NCI-H2107 treated with DMSO at 0.1 percent for 48 hours (cell line): ENCODE results near the gene PDE10A.

Source experiments
- DNase-seq: peaks from one replicate; lab custom pipeline; 2025; ENCODE audit not compliant: unreplicated experiment; lab: John Stamatoyannopoulos, UW

The PDE10A gene

DNA sequence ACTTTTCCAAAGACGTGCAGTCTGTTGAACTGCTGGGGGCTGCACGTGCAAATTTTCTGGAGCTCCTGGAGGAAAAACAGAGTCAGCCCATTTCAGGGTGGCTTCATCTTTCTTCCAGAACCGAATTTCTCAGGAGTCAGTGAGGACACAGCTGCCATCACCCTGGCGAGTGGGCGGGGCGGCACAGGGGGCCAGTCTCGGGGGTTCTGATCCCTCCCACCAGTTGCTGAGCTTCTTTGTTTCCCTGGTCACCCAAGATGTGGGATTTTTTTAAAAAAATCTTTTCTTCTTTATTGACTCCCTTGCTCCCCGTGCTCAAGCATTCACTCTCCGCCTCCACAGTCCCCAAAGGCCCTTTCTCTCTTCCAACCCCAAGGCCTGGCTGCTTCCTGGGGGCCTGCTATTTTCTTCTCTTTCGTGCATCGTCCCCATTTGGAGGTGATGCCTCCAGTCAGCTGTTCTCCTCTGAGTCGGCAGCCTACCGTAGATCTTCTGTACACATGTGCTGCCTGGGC, 362.6 kb downstream of the PDE10A start:
- DNase-seq = no peak

DNA sequence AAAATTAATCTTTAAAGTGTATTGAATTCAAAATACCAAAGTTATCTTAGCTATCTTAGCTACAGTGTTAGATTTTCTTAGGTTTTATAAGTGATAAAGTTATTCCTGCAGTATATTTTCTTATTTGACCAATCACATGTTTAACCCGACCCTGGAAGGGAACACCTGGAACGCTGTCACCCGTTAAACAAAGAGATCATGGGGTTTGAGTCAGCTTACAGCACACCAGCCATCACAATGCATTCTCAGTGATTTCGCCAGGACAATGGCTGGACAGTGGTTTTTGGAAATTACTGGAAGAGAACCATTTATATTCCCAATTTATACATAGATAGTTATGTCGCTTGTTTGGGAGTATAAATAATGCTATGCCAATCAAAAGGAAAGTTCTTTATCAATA, 364.2 kb downstream of the PDE10A start:
- no peak for DNase-seq

DNA sequence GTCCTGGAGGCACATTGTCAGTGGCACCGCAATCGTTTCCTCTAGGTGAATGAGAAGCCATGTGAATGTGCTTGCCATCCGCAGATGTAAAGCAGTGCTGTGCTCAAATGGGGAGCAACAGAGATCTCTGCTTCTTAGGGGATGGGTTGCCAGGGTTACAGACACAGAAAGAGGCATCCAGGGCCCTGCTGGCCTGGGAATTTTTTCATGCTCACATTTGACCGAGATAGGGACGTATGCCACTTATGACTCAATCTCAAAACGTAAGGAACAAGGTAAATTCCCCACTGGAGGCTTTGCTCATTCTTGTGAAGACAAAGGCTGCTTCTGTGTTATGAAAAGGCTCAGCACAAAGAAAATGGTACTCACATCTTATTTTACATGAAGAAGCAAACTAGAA, 364.6 kb downstream of the PDE10A start:
- no peak for DNase-seq

DNA sequence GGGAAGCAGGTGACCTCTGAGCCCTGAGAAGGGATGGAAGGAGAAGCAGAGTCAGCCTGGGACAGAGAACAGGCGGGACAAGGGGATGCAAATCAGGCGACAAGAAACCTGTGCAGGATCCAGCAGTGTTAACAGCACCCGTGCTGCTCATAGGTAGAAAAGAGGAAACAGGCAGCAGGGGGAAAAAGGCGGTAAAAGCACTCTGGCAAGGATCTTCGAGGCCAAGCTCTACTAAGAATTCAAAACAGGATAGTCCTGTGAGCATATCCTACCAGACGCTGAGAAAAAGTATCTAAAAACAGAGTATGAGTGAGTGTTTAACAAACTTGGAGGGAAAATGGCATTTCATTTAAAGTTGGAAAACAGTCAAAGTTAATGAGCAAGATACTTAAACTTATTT, 370.4 kb downstream of the PDE10A start:
- DNase-seq = no peak
